ENCODE data around the gene ITGA1.

DNA sequence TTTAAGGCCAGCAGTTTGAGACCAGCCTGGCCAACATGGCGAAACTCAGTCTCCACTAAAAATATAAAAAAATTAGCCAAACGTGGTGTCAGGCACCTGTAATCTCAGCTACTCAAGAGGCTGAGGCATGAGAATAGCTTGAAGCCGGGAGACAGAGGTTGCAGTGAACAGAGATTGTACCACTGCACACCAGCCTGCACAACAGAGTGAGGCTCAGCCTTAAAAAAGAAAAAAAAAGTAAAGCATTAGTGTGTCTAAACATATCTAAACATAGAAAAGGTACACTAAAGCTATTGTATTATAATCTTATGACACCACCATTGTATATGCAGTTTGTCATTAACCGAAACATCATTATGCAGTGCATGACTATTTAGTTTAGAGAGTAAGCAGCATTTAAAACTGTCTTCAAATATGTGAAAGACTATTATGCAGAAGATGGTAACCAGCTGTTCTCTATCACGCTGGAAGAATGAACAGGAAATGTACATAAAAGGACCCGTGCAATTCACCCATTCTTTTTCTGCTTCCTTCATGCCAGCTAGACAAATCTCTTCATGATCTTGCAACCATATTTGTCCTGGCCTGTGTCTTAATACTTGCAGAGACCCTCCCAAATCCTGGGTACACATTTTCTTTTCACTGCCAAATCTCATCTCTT is 58.6 kb downstream of the ITGA1 start:
- no peak for TF ChIP-seq POLR2A (IDR thresholded peaks at IDR 0.05; ENCODE audit: low read length)
- TF ChIP-seq GATA1 (IDR thresholded peaks at IDR 0.05; ENCODE audit: low read depth, low read length): no peak
